Suprapubic skin (tissue), 4 donors: ENCODE measurements around the gene KCNH1. TPM values are rescaled to one million over a fixed set of nuclear protein-coding genes. Genes with fewer than 3 reads are reported as not detected.

ENCODE experiments used
- DNase-seq, 2 donors: peaks; one replicate each; pipeline ENCODE4 v3.0.0-alpha.2; 2019; ENCODE audit warnings: low spot score in 2 of 2
- H3K27ac ChIP-seq: fragments of 200-600 bp; sonication (generic); one replicate; pipeline ENCODE4 v1.5.1; 2019
- H3K27me3 ChIP-seq: fragments of 200-600 bp; sonication (generic); one replicate; pipeline ENCODE4 v1.5.1; 2019
- H3K36me3 ChIP-seq: fragments of 200-600 bp; sonication (generic); one replicate; pipeline ENCODE4 v1.5.1; 2019
- H3K4me1 ChIP-seq: fragments of 200-600 bp; sonication (generic); one replicate; pipeline ENCODE4 v1.5.1; 2019
- H3K4me3 ChIP-seq: fragments of 200-600 bp; sonication (generic); one replicate; pipeline ENCODE4 v1.5.1; 2019; ENCODE audit warnings: mild to moderate bottlenecking
- H3K9me3 ChIP-seq: fragments of 200-600 bp; sonication (generic); one replicate; pipeline ENCODE4 v1.5.1; 2019
- CTCF ChIP-seq, 2 donors: fragments of 200-600 bp in 1 of 2; fragments of 450-650 bp in 1 of 2; sonication (generic) in 1 of 2; IDR thresholded peaks; one replicate each; pipeline ENCODE4 v1.5.1; 2016 to 2019; ENCODE audit warnings: antibody characterized with exemption in 2 of 2, mild to moderate bottlenecking in 1 of 2, moderate library complexity in 1 of 2
- EP300 ChIP-seq: sonication (generic); formaldehyde crosslinking; IDR thresholded peaks from one replicate; pipeline ENCODE4 v1.6.1; 2017; ENCODE audit warnings: antibody characterized with exemption
- POLR2A ChIP-seq, 2 donors: fragments of 450-650 bp; IDR thresholded peaks; one replicate each; pipeline ENCODE4 v1.6.1; 2017; ENCODE audit warnings: antibody characterized with exemption in 2 of 2, mild to moderate bottlenecking in 2 of 2, moderate library complexity in 2 of 2
- POLR2AphosphoS5 ChIP-seq, 3 donors: sonication (generic); formaldehyde crosslinking; IDR thresholded peaks; one replicate each; pipeline ENCODE4 v1.6.1; 2017; ENCODE audit warnings: antibody characterized with exemption in 3 of 3
- WGBS: methylation state at CpG from one replicate; pipeline ENCODE4 v1.1.5; 2018; 5-methylcytosine and 5-hydroxymethylcytosine counted together
- total RNA-seq, 4 donors: library from RNA; depleted of rRNA; stranded (reverse); fragments of >200 nt; gene quantifications; one replicate each; pipeline ENCODE4 v1.1.0, GENCODE V29; 2016

The KCNH1 gene
- total RNA-seq, 4 donors from 2014 or later, result 1.1 TPM; not detected in 3

- H3K36me3 ChIP-seq, result no peaks in the 10 kb centered on the region
- no peaks in the 10 kb centered on the region for H3K4me1 ChIP-seq
- no peak overlapping the region for H3K27ac ChIP-seq
- no peak for DNase-seq
- TF ChIP-seq POLR2AphosphoS5 (IDR thresholded peaks at IDR 0.05), result no peak
- TF ChIP-seq EP300, result no peak
- TF ChIP-seq CTCF (IDR thresholded peaks at IDR 0.05), result no peak
- TF ChIP-seq POLR2A (IDR thresholded peaks at IDR 0.05), result no peak
- H3K9me3 ChIP-seq, result no peaks in the 10 kb centered on the region
- 75% methylated on average over 13 of the region's 13 CpGs for WGBS
- H3K4me3 ChIP-seq, result no peak overlapping the region
- no peaks in the 10 kb centered on the region for H3K27me3 ChIP-seq
Measured at GRCh38 chr1:210815641-210816550, 318.1 kb downstream of the KCNH1 start.

- Histone ChIP-seq H3K27ac (no peak overlapping the region), H3K4me1 (no peaks in the 10 kb centered on the region), H3K27me3 (no peaks in the 10 kb centered on the region), H3K36me3 (no peaks in the 10 kb centered on the region), H3K9me3 (no peaks in the 10 kb centered on the region), H3K4me3 (no peak overlapping the region)
- TF ChIP-seq EP300, result no peak
- DNase-seq, result no peak
Measured at GRCh38 chr1:210814382-210815123, 319.4 kb downstream of the KCNH1 start.

GRCh38 chr1:210801501-210801900, 332.4 kb downstream of the KCNH1 start:
- Histone ChIP-seq H3K9me3 (no peaks in the 10 kb centered on the region), H3K4me3 (no peak overlapping the region), H3K4me1 (no peaks in the 10 kb centered on the region), H3K36me3 (no peaks in the 10 kb centered on the region), H3K27ac (no peak overlapping the region), H3K27me3 (peaks cover 5% of the 10 kb centered on the region)
- TF ChIP-seq EP300 (no peak), POLR2A (IDR thresholded peaks at IDR 0.05) (no peak), CTCF (IDR thresholded peaks at IDR 0.05) (no peak), POLR2AphosphoS5 (IDR thresholded peaks at IDR 0.05) (no peak)
- no peak for DNase-seq
- 42% methylated on average over 4 of the region's 4 CpGs for WGBS

GRCh38 chr1:210800756-210801155, 333.2 kb downstream of the KCNH1 start:
- no peak for DNase-seq
- Histone ChIP-seq H3K36me3 (no peaks in the 10 kb centered on the region), H3K27ac (no peak overlapping the region), H3K27me3 (peaks cover 5% of the 10 kb centered on the region), H3K4me1 (no peaks in the 10 kb centered on the region), H3K9me3 (no peaks in the 10 kb centered on the region), H3K4me3 (no peak overlapping the region)
- TF ChIP-seq CTCF (IDR thresholded peaks at IDR 0.05), result no peak
- 33% methylated on average over 3 of the region's 3 CpGs for WGBS

- WGBS, result 32% methylated on average over 2 of the region's 4 CpGs
- no peaks in the 10 kb centered on the region for H3K4me1 ChIP-seq
- H3K9me3 ChIP-seq, result no peaks in the 10 kb centered on the region
- no peaks in the 10 kb centered on the region for H3K36me3 ChIP-seq
- H3K4me3 ChIP-seq, result no peak overlapping the region
- H3K27ac ChIP-seq, result no peak overlapping the region
- H3K27me3 ChIP-seq, result peaks cover 5% of the 10 kb centered on the region
- no peak for DNase-seq
- TF ChIP-seq POLR2AphosphoS5 (IDR thresholded peaks at IDR 0.05) (no peak), CTCF (IDR thresholded peaks at IDR 0.05) (no peak), EP300 (no peak), POLR2A (IDR thresholded peaks at IDR 0.05) (no peak)
Measured at GRCh38 chr1:210800301-210800700, 333.6 kb downstream of the KCNH1 start.
